Measurements from ENCODE around the gene QSOX2.

Gene QSOX2

GRCh38 chr9:136171009-136171800 lies 74.4 kb downstream of the QSOX2 start:
- FAIRE-seq: no peak

DNA sequence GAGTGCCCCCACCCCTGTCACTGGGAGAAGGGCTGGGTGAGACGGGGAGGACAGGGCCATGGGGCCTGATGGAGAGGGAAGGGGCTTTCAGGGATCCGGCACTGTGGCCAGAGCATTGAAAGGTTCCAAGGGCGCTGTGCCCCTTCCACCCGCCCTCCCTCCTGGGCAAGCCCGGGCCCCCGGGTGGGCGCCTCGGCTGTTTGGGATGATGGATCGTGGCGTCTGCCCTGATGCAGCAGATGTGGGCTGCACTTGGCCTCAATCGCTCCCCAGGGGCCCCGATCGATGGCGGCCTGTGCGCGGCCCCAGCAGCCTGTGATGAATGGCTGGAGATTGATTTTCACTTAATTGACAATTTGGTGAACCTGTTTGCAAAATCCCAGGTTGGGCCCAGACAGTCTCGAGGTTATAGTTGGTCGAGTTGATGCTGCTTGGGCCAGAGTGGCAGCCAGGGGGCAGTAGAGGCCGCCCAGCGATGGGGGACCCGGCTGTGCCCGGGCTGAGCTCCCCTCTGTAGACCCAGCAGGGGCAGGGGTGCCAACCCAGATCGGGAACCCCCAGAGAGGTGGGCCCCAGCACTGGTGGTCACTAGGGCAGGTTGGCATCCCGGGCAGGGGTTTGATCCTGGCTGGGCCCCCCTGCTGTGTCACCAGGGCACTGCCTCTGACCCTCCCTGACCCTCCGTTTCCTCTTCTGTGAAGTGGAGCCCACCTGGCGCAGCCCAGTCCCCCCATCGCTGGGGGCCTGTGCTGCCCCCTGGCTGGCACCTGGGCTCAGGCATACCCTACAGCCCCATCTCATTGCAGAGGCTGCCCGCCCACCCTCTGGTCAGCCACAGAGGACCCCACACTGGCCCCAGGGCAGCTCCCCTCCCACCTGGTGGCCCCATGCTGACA lies 75.4 kb downstream of the QSOX2 start:
- no peak for FAIRE-seq

GRCh38 chr9:136169495-136169894 lies 76.1 kb downstream of the QSOX2 start:
- no peak for FAIRE-seq

- no peak for FAIRE-seq
Measured at GRCh38 chr9:136163248-136163850, 82.3 kb downstream of the QSOX2 start.

GRCh38 chr9:136160995-136161610 lies 84.5 kb downstream of the QSOX2 start:
- FAIRE-seq: no peak

DNA sequence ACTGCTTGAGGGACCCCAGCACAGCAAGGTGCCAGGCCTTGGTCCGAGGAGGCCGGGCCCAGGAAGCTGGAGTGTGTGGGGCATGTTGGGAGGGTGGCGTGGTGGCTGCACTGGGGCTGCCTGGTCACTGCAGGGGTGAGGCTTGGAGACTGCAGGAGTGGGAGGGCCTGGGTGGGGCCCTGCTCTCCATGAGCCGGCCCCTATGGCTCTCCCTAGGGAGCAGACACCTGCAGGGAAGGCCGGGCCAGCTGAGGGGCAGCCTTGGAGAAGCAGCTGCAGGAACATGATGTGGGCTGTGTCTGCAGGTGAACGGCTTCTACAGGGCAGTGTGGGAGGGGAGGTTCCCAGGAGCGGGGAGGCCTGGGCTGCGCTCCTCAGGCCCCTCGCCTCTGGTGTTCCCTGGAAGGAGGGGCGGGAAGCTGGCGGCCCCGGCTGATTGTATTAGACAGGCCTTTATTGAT lies 85.2 kb downstream of the QSOX2 start:
- FAIRE-seq: no peak

DNA sequence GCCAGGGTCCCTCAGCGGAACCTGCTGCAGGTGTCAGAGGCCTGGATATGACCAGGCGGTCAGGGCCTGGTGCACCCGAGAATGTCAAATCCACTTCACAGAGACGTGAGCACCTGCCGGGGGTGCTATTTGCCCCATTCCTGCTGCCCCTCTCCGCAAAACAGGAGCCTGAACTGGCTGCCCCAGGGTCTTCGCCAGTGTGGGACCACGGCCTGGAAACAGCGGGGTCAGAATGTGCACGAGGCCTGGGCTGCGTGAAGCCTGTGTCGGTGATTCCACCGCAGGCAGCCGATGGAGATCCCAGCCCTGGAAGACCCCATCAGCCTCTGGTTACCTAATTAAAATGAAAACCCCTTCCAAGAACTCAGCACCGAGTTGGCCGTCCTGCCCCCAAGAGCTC lies 85.8 kb downstream of the QSOX2 start:
- FAIRE-seq: no peak

DNA sequence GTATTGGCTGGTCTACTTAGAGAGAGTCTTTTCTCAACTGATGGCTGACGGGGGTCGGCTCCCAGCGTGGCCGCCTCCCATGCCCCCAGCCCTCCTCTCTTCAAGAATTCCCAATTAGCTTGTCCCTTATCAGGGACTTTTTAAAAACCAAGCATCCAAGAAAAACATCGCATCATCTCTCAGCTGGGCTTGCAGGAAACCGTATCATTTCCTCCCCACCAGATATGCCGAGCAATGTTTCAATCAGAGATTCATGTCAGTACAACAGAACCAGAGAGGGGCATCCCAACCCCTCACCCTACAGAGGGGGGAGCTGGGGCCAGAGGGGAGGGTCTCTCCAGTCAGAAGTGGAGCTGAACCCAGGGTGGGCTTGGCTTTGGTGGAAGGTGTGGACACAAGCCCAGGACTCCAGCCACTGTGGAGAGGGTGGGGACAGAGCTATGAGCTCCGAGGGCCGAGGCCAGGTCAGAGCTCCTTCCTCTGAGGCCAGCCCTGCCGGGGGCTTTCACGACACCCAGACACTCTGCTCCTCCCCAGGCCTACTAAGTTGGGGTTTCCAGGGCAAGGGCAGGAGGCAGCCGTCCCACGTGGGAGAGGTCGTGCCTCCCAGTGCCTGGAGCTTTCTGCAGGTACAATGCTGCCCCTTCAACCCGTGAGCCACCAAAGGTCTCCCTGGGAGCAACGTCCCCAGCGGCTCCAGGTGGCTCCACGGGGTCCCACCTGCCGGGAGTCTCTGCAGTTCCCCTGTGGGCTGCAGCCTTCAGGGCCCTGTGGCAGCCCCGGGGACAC lies 87.9 kb downstream of the QSOX2 start:
- no peak for FAIRE-seq
